GM03348 (cell line): ENCODE data around the gene CTCF.

Experiments used
- DNase-seq: peaks from one replicate; pipeline ENCODE4 v3.0.0; 2012; ENCODE audit warnings: low spot score

Gene CTCF

GRCh38 chr16:67548265-67549126 lies 13.8 kb upstream of the CTCF start:
- DNase-seq: no peak

GRCh38 chr16:67549240-67549639 lies 13.1 kb upstream of the CTCF start:
- no peak for DNase-seq

GRCh38 chr16:67549936-67550335 lies 12.4 kb upstream of the CTCF start:
- DNase-seq: no peak

GRCh38 chr16:67551091-67551490 lies 11.2 kb upstream of the CTCF start:
- no peak for DNase-seq

GRCh38 chr16:67551972-67552371 lies 10.4 kb upstream of the CTCF start:
- DNase-seq: no peak

- no peak for DNase-seq
Measured at GRCh38 chr16:67552476-67552875, 9.8 kb upstream of the CTCF start.

GRCh38 chr16:67555795-67556212 lies 6.5 kb upstream of the CTCF start:
- no peak for DNase-seq

GRCh38 chr16:67558859-67559258 lies 3.5 kb upstream of the CTCF start:
- no peak for DNase-seq

- DNase-seq: no peak
Measured at GRCh38 chr16:67560827-67561342, 1.4 kb upstream of the CTCF start.

- DNase-seq: no peak
Measured at GRCh38 chr16:67561501-67561823, 864 bp upstream of the CTCF start.

GRCh38 chr16:67561824-67562525 lies 351 bp upstream of the CTCF start:
- peak; percentile 99 for DNase-seq

GRCh38 chr16:67562918-67563707 lies 787 bp downstream of the CTCF start:
- DNase-seq: peak; percentile 66

GRCh38 chr16:67563708-67564468 lies 1.6 kb downstream of the CTCF start:
- peak; percentile 50 for DNase-seq

GRCh38 chr16:67565470-67566100 lies 3.3 kb downstream of the CTCF start:
- no peak for DNase-seq

- no peak for DNase-seq
Measured at GRCh38 chr16:67571464-67571863, 9.1 kb downstream of the CTCF start.

- DNase-seq: peak; percentile 68
Measured at GRCh38 chr16:67571981-67572431, 9.7 kb downstream of the CTCF start.

GRCh38 chr16:67579686-67580085 lies 17.4 kb downstream of the CTCF start:
- no peak for DNase-seq

- DNase-seq: no peak
Measured at GRCh38 chr16:67580202-67580601, 17.9 kb downstream of the CTCF start.

GRCh38 chr16:67593288-67593687 lies 31.0 kb downstream of the CTCF start:
- DNase-seq: no peak

GRCh38 chr16:67593701-67594100 lies 31.4 kb downstream of the CTCF start:
- DNase-seq: no peak

- no peak for DNase-seq
Measured at GRCh38 chr16:67594256-67594915, 32.1 kb downstream of the CTCF start.
